HepG2 (cell line): Measurements from ENCODE around the gene GRK5. TPM values are rescaled to one million over a fixed set of nuclear protein-coding genes. Genes with fewer than 3 reads are reported as not detected.

Experiments
- ATAC-seq: fragments of 200-7000 bp; cut with Tn5 transposase; 3 replicates; pipeline ENCODE4 v1.9.1; 2020; ENCODE audit warnings: mild to moderate bottlenecking, moderate library complexity
- BruUV-seq: library from RNA; stranded (reverse); fragments of 400-500 nt; replicated peaks from 2 replicates; lab custom pipeline; 2021; lab: Mats Ljungman, UMichigan
- CTCF ChIA-PET: fragments of 300-600 bp; formaldehyde crosslinking; extraction: SDS; loops from one replicate; lab custom pipeline; 2021; ENCODE audit warnings: low total read pairs, inconsistent platforms, low intra/inter-chr PET ratio; lab: Yijun Ruan, JAX
- POLR2A ChIA-PET: fragments of 350-600 bp; sonication (Branson Sonifier 250); formaldehyde crosslinking; loops from one replicate; lab custom pipeline; 2020; ENCODE audit warnings: antibody characterized with exemption, inconsistent platforms; lab: Yijun Ruan, JAX
- DNase-seq: peaks from one replicate; pipeline ENCODE4 v3.0.0-alpha.2; 2015; ENCODE audit warnings: low spot score
- FAIRE-seq: peaks from 3 replicates; lab custom pipeline; 2011; peaks lifted over from hg19 to GRCh38; lab: Jason Lieb, UNC
- H2AFZ ChIP-seq: one replicate; pipeline ENCODE4 v1.6.1; 2011; ENCODE audit warnings: low read length, inconsistent platforms
- H3K27ac ChIP-seq: fragments of 300-600 bp; 3 replicates; pipeline ENCODE4 v1.8.0; 2011; ENCODE audit warnings: mixed run types, mild to moderate bottlenecking, mixed read lengths, low read length, inconsistent platforms; ENCODE audit not compliant: insufficient read depth; ENCODE audit errors: extremely low read length
- H3K27me3 ChIP-seq, 2 experiments: fragments of 200-600 bp in 1 of 2; 2 replicates in 1 of 2; 3 replicates in 1 of 2; pipeline versions ENCODE4 v1.6.0 to v1.8.0; 2011; ENCODE audit warnings: low read length in 2 of 2, mild to moderate bottlenecking in 2 of 2, moderate library complexity in 2 of 2, inconsistent platforms in 1 of 2; ENCODE audit not compliant: insufficient read depth in 2 of 2, control insufficient read depth in 1 of 2
- H3K36me3 ChIP-seq, 2 experiments: fragments of 200-600 bp in 1 of 2; replicated peaks in 1 of 2; 2 replicates in 1 of 2; 3 replicates in 1 of 2; pipeline versions ENCODE4 v1.5.1 to v1.8.0; 2011; ENCODE audit warnings: low read length in 2 of 2, inconsistent platforms in 1 of 2; ENCODE audit not compliant: insufficient read depth in 2 of 2, control insufficient read depth in 1 of 2
- H3K4me1 ChIP-seq: 2 replicates; pipeline ENCODE4 v1.5.1; 2012; ENCODE audit warnings: low read length, inconsistent platforms; ENCODE audit not compliant: insufficient read depth
- H3K4me2 ChIP-seq: 2 replicates; pipeline ENCODE4 v1.6.0; 2011; ENCODE audit warnings: low read depth, low read length, inconsistent platforms
- H3K4me3 ChIP-seq, 3 experiments: fragments of 200-600 bp in 1 of 3; sonication (generic), shearing (Covaris generic) in 1 of 3; replicated peaks in 1 of 3; 2 replicates each; pipeline ENCODE4 v1.5.1; 2011 to 2016; ENCODE audit warnings: low read length in 3 of 3, inconsistent platforms in 2 of 3, low read depth in 2 of 3, mild to moderate bottlenecking in 2 of 3, control low read depth in 1 of 3, mixed read lengths in 1 of 3; ENCODE audit not compliant: insufficient read depth in 1 of 3
- H3K79me2 ChIP-seq: one replicate; pipeline ENCODE4 v1.6.1; 2011; ENCODE audit warnings: low read length, inconsistent platforms; ENCODE audit not compliant: insufficient read depth
- H3K9ac ChIP-seq: 2 replicates; pipeline ENCODE4 v1.6.0; 2011; ENCODE audit warnings: mild to moderate bottlenecking, low read depth, low read length, inconsistent platforms; ENCODE audit not compliant: insufficient read depth
- H3K9me3 ChIP-seq: 2 replicates; pipeline ENCODE4 v1.5.1; 2012; ENCODE audit warnings: mild to moderate bottlenecking, low read length
- H4K20me1 ChIP-seq: 2 replicates; pipeline ENCODE4 v1.6.0; 2011; ENCODE audit warnings: inconsistent platforms, mild to moderate bottlenecking, low read length, moderate library complexity; ENCODE audit not compliant: insufficient read depth
- AGO2 ChIP-seq: fragments of 200-400 bp; formaldehyde crosslinking; optimal IDR thresholded peaks from 2 replicates; pipeline ENCODE3; 2017; ENCODE audit warnings: mild to moderate bottlenecking, low read depth, low read length, moderate library complexity
- CAMTA2 ChIP-seq: sonication (generic); formaldehyde crosslinking; IDR thresholded peaks from 2 replicates; pipeline ENCODE4 v1.4.0; 2020; ENCODE audit warnings: mild to moderate bottlenecking, missing genetic modification reagents, borderline replicate concordance
- CBX2 ChIP-seq, 2 experiments: fragments of 200-600 bp in 1 of 2; sonication (generic); formaldehyde crosslinking in 1 of 2; IDR thresholded peaks; 2 replicates each; pipeline versions ENCODE4 v1.7.0 to v1.8.1; 2018 to 2022; ENCODE audit warnings: low read depth in 2 of 2, low read length in 1 of 2, mild to moderate bottlenecking in 1 of 2, missing genetic modification reagents in 1 of 2
- ERF ChIP-seq: IDR thresholded peaks from 2 replicates; pipeline ENCODE4 v1.6.1; 2018; ENCODE audit warnings: missing biosample characterization, missing genetic modification reagents
- FLYWCH1 ChIP-seq: sonication (generic); formaldehyde crosslinking; IDR thresholded peaks from 2 replicates; pipeline ENCODE4 v1.8.1; 2023; ENCODE audit warnings: mild to moderate bottlenecking, missing genetic modification reagents
- MAFK ChIP-seq, 2 experiments: IDR thresholded peaks in 1 of 2; conservative IDR thresholded peaks in 1 of 2; 2 replicates each; pipeline ENCODE4 v1.6.1; 2011; ENCODE audit warnings: improper control_type of control experiment in 2 of 2, low read length in 2 of 2
- NCOR1 ChIP-seq: fragments of 200-600 bp; sonication (generic); IDR thresholded peaks from 2 replicates; pipeline ENCODE4 v1.7.0; 2017; ENCODE audit warnings: antibody characterized with exemption, low read length, borderline replicate concordance
- SIX1 ChIP-seq: sonication (generic); formaldehyde crosslinking; IDR thresholded peaks from 2 replicates; pipeline ENCODE4 v1.4.0; 2020; ENCODE audit warnings: missing genetic modification reagents, borderline replicate concordance
- SP5 ChIP-seq: IDR thresholded peaks from 2 replicates; pipeline ENCODE4 v1.6.1; 2016; ENCODE audit warnings: low read depth, borderline replicate concordance
- TOPORS ChIP-seq: sonication (generic); formaldehyde crosslinking; IDR thresholded peaks from 2 replicates; pipeline ENCODE4 v1.8.0; 2023; ENCODE audit warnings: mild to moderate bottlenecking, missing genetic modification reagents
- TSC22D2 ChIP-seq: sonication (generic); formaldehyde crosslinking; IDR thresholded peaks from 2 replicates; pipeline ENCODE4 v1.5.1; 2020; ENCODE audit warnings: missing genetic modification reagents, mild to moderate bottlenecking, borderline replicate concordance
- ZNF180 ChIP-seq: sonication (generic); formaldehyde crosslinking; IDR thresholded peaks from 2 replicates; pipeline ENCODE4 v1.4.0; 2020; ENCODE audit warnings: low read depth, missing genetic modification reagents, borderline replicate concordance
- ZNF430 ChIP-seq: sonication (generic); formaldehyde crosslinking; IDR thresholded peaks from 2 replicates; pipeline ENCODE4 v1.9.0; 2021; ENCODE audit warnings: mild to moderate bottlenecking, missing genetic modification reagents
- ZNF550 ChIP-seq: sonication (generic); formaldehyde crosslinking; IDR thresholded peaks from 2 replicates; pipeline ENCODE4 v1.4.0; 2020; ENCODE audit warnings: mild to moderate bottlenecking, missing genetic modification reagents, borderline replicate concordance
- WGBS: methylation state at CpG from one replicate; pipeline ENCODE4 v1.1.6; 2017; ENCODE audit warnings: low lambda C conversion rate; 5-methylcytosine and 5-hydroxymethylcytosine counted together
- in situ Hi-C: cut with HindIII; loops from 2 replicates; pipeline ENCODE4 v1.10.0; 2017; ENCODE audit warnings: low pct_unique_long_range_greater_than_20kb; ENCODE audit not compliant: extremely low pct_ligation_motif_present
- intact Hi-C: fragments of 100-400 bp; cut with micrococcal nuclease; formaldehyde crosslinking; loops from one replicate; pipeline ENCODE4 v1.10.0; 2022; ENCODE audit not compliant: unreplicated experiment
- polyA plus RNA-seq, 8 experiments: library from polyadenylated mRNA; depleted of rRNA in 3 of 8; stranded (reverse) in 7 of 8; unstranded in 1 of 8; fragments of >200 nt; fragmentation: Illumina TruSeq in 4 of 8; extraction: Trizol in 4 of 8; gene quantifications; 2 replicates each; pipeline versions ENCODE4 v1.2.1 to v1.2.3, GENCODE V29; 2011 to 2016; ENCODE audit warnings: low read depth in 4 of 8, missing spikeins in 1 of 8, mixed read lengths in 1 of 8; ENCODE audit not compliant: insufficient read depth in 1 of 8
- total RNA-seq, 5 experiments: library from RNA; depleted of rRNA; stranded (reverse); fragments of >200 nt; fragmentation: Illumina TruSeq; extraction: Trizol; gene quantifications; 2 replicates each; pipeline ENCODE4 v1.2.3, GENCODE V29; 2016; ENCODE audit warnings: low read depth in 1 of 5
- TF ChIP-seq, protein P1 (sequence below): sonication (generic); formaldehyde crosslinking; IDR thresholded peaks from 2 replicates; pipeline ENCODE4 v1.9.0; 2021; ENCODE audit warnings: missing genetic modification reagents, borderline replicate concordance
- TF ChIP-seq, protein P2 (sequence below): sonication (generic); formaldehyde crosslinking; IDR thresholded peaks from 2 replicates; pipeline ENCODE4 v1.5.0; 2020; ENCODE audit warnings: missing genetic modification reagents

Gene GRK5
- total and polyA plus RNA-seq, 2 of the 13 experiments (the other 11 are each of a cell fraction or from before 2014, with no cell fraction given), result 10.4 to 12.6 TPM

GRCh38 chr10:119301397-119301796, 94.0 kb downstream of the GRK5 start (continued):
- TF ChIP-seq MAFK (conservative IDR thresholded peaks at IDR 0.05 in 1 of 2, IDR thresholded peaks at IDR 0.05 in 1 of 2; ENCODE audit: low read length in 2 of 2), result no peak

- 0 out of 2 replicates have a peak overlapping the region, but pooled peaks have one; percentile 45 for H3K4me2 ChIP-seq
- no peaks in the 10 kb centered on the region for H3K27me3 ChIP-seq
- TF ChIP-seq TSC22D2 (CRISPR knock-in tag) (no peak), FLYWCH1 (CRISPR knock-in tag) (no peak), ZNF550 (no peak), ZNF430 (CRISPR knock-in tag) (no peak), AGO2 (no peak), NCOR1 (no peak), SIX1 (CRISPR knock-in tag) (no peak), CBX2 (IDR thresholded peaks at IDR 0.05; ENCODE audit: low read depth, low read length) (no peak), CBX2 (CRISPR knock-in tag; IDR thresholded peaks at IDR 0.05; ENCODE audit: low read depth) (no peak), ZNF180 (no peak), SP5 (CRISPR knock-in tag) (no peak), TOPORS (CRISPR knock-in tag) (no peak), ERF (CRISPR knock-in tag) (no peak), CAMTA2 (CRISPR knock-in tag) (no peak)
- TF ChIP-seq, protein P1, sequence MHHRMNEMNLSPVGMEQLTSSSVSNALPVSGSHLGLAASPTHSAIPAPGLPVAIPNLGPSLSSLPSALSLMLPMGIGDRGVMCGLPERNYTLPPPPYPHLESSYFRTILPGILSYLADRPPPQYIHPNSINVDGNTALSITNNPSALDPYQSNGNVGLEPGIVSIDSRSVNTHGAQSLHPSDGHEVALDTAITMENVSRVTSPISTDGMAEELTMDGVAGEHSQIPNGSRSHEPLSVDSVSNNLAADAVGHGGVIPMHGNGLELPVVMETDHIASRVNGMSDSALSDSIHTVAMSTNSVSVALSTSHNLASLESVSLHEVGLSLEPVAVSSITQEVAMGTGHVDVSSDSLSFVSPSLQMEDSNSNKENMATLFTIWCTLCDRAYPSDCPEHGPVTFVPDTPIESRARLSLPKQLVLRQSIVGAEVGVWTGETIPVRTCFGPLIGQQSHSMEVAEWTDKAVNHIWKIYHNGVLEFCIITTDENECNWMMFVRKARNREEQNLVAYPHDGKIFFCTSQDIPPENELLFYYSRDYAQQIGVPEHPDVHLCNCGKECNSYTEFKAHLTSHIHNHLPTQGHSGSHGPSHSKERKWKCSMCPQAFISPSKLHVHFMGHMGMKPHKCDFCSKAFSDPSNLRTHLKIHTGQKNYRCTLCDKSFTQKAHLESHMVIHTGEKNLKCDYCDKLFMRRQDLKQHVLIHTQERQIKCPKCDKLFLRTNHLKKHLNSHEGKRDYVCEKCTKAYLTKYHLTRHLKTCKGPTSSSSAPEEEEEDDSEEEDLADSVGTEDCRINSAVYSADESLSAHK (CRISPR knock-in tag), result no peak
- TF ChIP-seq, protein P2, sequence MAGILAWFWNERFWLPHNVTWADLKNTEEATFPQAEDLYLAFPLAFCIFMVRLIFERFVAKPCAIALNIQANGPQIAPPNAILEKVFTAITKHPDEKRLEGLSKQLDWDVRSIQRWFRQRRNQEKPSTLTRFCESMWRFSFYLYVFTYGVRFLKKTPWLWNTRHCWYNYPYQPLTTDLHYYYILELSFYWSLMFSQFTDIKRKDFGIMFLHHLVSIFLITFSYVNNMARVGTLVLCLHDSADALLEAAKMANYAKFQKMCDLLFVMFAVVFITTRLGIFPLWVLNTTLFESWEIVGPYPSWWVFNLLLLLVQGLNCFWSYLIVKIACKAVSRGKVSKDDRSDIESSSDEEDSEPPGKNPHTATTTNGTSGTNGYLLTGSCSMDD (CRISPR knock-in tag), result no peak
- TF ChIP-seq, all 625 proteins: peak for 0
- no TSS peak for BruUV-seq
- Histone ChIP-seq H3K4me3 (no peak overlapping the region), H3K79me2 (peaks cover 1% of the 10 kb centered on the region), H3K27ac (peak overlapping the region; percentile 23), H2AFZ (no peak overlapping the region), H3K4me1 (peaks cover 50% of the 10 kb centered on the region), H3K9me3 (peaks cover 4% of the 10 kb centered on the region; the same call in 1 of the 2 replicates), H4K20me1 (no peaks in the 10 kb centered on the region), H3K36me3 (no peaks in the 10 kb centered on the region), H3K9ac (no peak overlapping the region; the same call in 1 of the 2 replicates)
- FAIRE-seq (no peak), ATAC-seq (peak; percentile 16), DNase-seq (no peak)
- intact Hi-C loops (no loop called here), in situ Hi-C loops (no loop called here)
- WGBS, result 60% methylated on average over 2 of the region's 3 CpGs
- POLR2A ChIA-PET, result interaction anchor here (1.0 kb wide), 1 partner anchor 16 kb away, joined by 3 read pairs; no protein-coding TSS in a partner anchor
- CTCF ChIA-PET, result no interaction called here
Measured at GRCh38 chr10:119302172-119302571, 94.8 kb downstream of the GRK5 start.
